H9 (cell line): Measurements from ENCODE around the gene ATP1A2. TPM values are rescaled to one million over a fixed set of nuclear protein-coding genes. Genes with fewer than 3 reads are reported as not detected.

Experiments used
- DNase-seq: peaks from one replicate; pipeline ENCODE4 v3.0.0-alpha.2; 2017
- H2AFZ ChIP-seq: one replicate; pipeline ENCODE4 v1.6.1; 2013; ENCODE audit warnings: mild to moderate bottlenecking, low read length, control low read depth, moderate library complexity
- H2AK5ac ChIP-seq: 2 replicates; pipeline ENCODE4 v1.6.1; 2013; ENCODE audit warnings: low read length, control low read depth, mixed read lengths; ENCODE audit not compliant: insufficient read length
- H2BK120ac ChIP-seq: one replicate; pipeline ENCODE4 v1.6.1; 2013; ENCODE audit warnings: low read depth, mild to moderate bottlenecking, low read length, control low read depth, inconsistent platforms; ENCODE audit not compliant: poor library complexity, severe bottlenecking
- H2BK12ac ChIP-seq: 2 replicates; pipeline ENCODE4 v1.6.1; 2013; ENCODE audit warnings: low read length, control low read depth, mixed read lengths, low read depth; ENCODE audit not compliant: insufficient read length
- H2BK15ac ChIP-seq: 2 replicates; pipeline ENCODE4 v1.6.1; 2013; ENCODE audit warnings: low read depth, low read length, control low read depth
- H2BK20ac ChIP-seq: one replicate; pipeline ENCODE4 v1.6.1; 2013; ENCODE audit warnings: low read depth, mild to moderate bottlenecking, low read length, control low read depth, inconsistent platforms; ENCODE audit not compliant: poor library complexity, severe bottlenecking
- H2BK5ac ChIP-seq: 2 replicates; pipeline ENCODE4 v1.6.1; 2013; ENCODE audit warnings: low read length, control low read depth, mixed read lengths; ENCODE audit not compliant: insufficient read length
- H3K14ac ChIP-seq: 2 replicates; pipeline ENCODE4 v1.6.1; 2013; ENCODE audit warnings: low read length, control low read depth; ENCODE audit not compliant: insufficient read depth
- H3K18ac ChIP-seq: 2 replicates; pipeline ENCODE4 v1.6.1; 2013; ENCODE audit warnings: low read depth, mild to moderate bottlenecking, mixed read lengths, low read length, control low read depth; ENCODE audit not compliant: insufficient read length
- H3K23ac ChIP-seq: 2 replicates; pipeline ENCODE4 v1.6.1; 2013; ENCODE audit warnings: low read length, control low read depth, mixed read lengths, low read depth; ENCODE audit not compliant: insufficient read length
- H3K23me2 ChIP-seq: 2 replicates; pipeline ENCODE4 v1.6.1; 2013; ENCODE audit warnings: low read depth, mild to moderate bottlenecking, mixed read lengths, low read length, control low read depth; ENCODE audit not compliant: insufficient read length, poor library complexity, severe bottlenecking
- H3K27ac ChIP-seq: 2 replicates; pipeline ENCODE4 v1.5.1; 2013; ENCODE audit warnings: low read length, control low read depth, mixed read lengths, low read depth; ENCODE audit not compliant: insufficient read length
- H3K27me3 ChIP-seq: 2 replicates; pipeline ENCODE4 v1.6.1; 2013; ENCODE audit warnings: low read length, control low read depth, inconsistent platforms; ENCODE audit not compliant: insufficient read depth
- H3K4ac ChIP-seq: 2 replicates; pipeline ENCODE4 v1.6.1; 2013; ENCODE audit warnings: low read depth, mild to moderate bottlenecking, control low read depth, inconsistent platforms, low read length, moderate library complexity
- H3K4me1 ChIP-seq: 2 replicates; pipeline ENCODE4 v1.6.1; 2013; ENCODE audit warnings: low read length, control low read depth, inconsistent platforms; ENCODE audit not compliant: insufficient read depth
- H3K4me2 ChIP-seq: 2 replicates; pipeline ENCODE4 v1.6.1; 2013; ENCODE audit warnings: low read length, control low read depth, mixed read lengths; ENCODE audit not compliant: insufficient read length, insufficient read depth
- H3K56ac ChIP-seq: 2 replicates; pipeline ENCODE4 v1.6.1; 2013; ENCODE audit warnings: low read depth, mild to moderate bottlenecking, mixed read lengths, low read length, control low read depth; ENCODE audit not compliant: insufficient read length
- H3K79me1 ChIP-seq: 2 replicates; pipeline ENCODE4 v1.6.1; 2013; ENCODE audit warnings: low read depth, mild to moderate bottlenecking, moderate library complexity, low read length, control low read depth, inconsistent platforms; ENCODE audit not compliant: insufficient read depth, poor library complexity, severe bottlenecking
- H3K79me2 ChIP-seq: 2 replicates; pipeline ENCODE4 v1.6.1; 2013; ENCODE audit warnings: low read length, control low read depth, inconsistent platforms; ENCODE audit not compliant: insufficient read depth
- H3K9ac ChIP-seq: 2 replicates; pipeline ENCODE4 v1.6.1; 2013; ENCODE audit warnings: low read length, control low read depth, mixed read lengths; ENCODE audit not compliant: insufficient read length; ENCODE audit errors: extremely low read depth
- H3K9me3 ChIP-seq: one replicate; pipeline ENCODE4 v1.6.1; 2013; ENCODE audit warnings: low read depth, low read length, inconsistent platforms; ENCODE audit not compliant: control insufficient read depth
- H3T11ph ChIP-seq: one replicate; pipeline ENCODE4 v1.6.1; 2013; ENCODE audit warnings: mild to moderate bottlenecking, low read length, control low read depth, inconsistent platforms
- H4K20me1 ChIP-seq: one replicate; pipeline ENCODE4 v1.6.1; 2013; ENCODE audit not compliant: control insufficient read depth, insufficient read length, insufficient read depth
- H4K5ac ChIP-seq: 2 replicates; pipeline ENCODE4 v1.6.1; 2013; ENCODE audit warnings: low read depth, mild to moderate bottlenecking, mixed read lengths, low read length, control low read depth; ENCODE audit not compliant: insufficient read length
- H4K8ac ChIP-seq: replicated peaks from 2 replicates; pipeline ENCODE4 v1.6.1; 2013; ENCODE audit warnings: low read length, control low read depth, mixed read lengths, low read depth; ENCODE audit not compliant: insufficient read length
- H4K91ac ChIP-seq: 2 replicates; pipeline ENCODE4 v1.6.1; 2013; ENCODE audit warnings: low read depth, mild to moderate bottlenecking, moderate library complexity, mixed read lengths, low read length, control low read depth; ENCODE audit not compliant: insufficient read length
- H3K27ac Mint-ChIP-seq, 3 experiments: 2 replicates in 2 of 3; 3 replicates in 1 of 3; pipeline ENCODE4 v1.8.0; 2020 to 2021; ENCODE audit warnings: mixed read lengths in 3 of 3, mild to moderate bottlenecking in 1 of 3, moderate library complexity in 1 of 3
- H3K27me3 Mint-ChIP-seq: 2 replicates; pipeline ENCODE4 v1.8.0; 2021; ENCODE audit warnings: low read depth, mild to moderate bottlenecking, moderate library complexity, mixed read lengths
- H3K36me3 Mint-ChIP-seq, 3 experiments: 2 replicates in 2 of 3; 3 replicates in 1 of 3; pipeline ENCODE4 v1.8.0; 2020 to 2021; ENCODE audit warnings: low read depth in 3 of 3, mixed read lengths in 3 of 3; ENCODE audit not compliant: insufficient read depth in 1 of 3
- H3K4me1 Mint-ChIP-seq, 2 experiments: 2 replicates each; pipeline ENCODE4 v1.8.0; 2020; ENCODE audit warnings: mixed read lengths in 2 of 2
- H3K4me3 Mint-ChIP-seq, 2 experiments: 2 replicates in 1 of 2; 3 replicates in 1 of 2; pipeline ENCODE4 v1.8.0; 2020 to 2021; ENCODE audit warnings: mild to moderate bottlenecking in 2 of 2, mixed read lengths in 2 of 2, moderate library complexity in 1 of 2
- H3K9me3 Mint-ChIP-seq, 2 experiments: 2 replicates in 1 of 2; 3 replicates in 1 of 2; pipeline ENCODE4 v1.8.0; 2020; ENCODE audit warnings: mild to moderate bottlenecking in 2 of 2, mixed read lengths in 2 of 2, moderate library complexity in 1 of 2
- CTCF ChIP-seq: fragments of 200-600 bp; sonication (generic); conservative IDR thresholded peaks from 3 replicates; pipeline ENCODE4 v1.8.0; 2021; ENCODE audit warnings: antibody characterized with exemption, mild to moderate bottlenecking
- WGBS: extraction: QIAGEN DNeasy Blood & Tissue Kit; methylation state at CpG from one replicate; pipeline ENCODE4 v1.1.7; 2013; ENCODE audit warnings: missing lambda C conversion rate, low lambda C conversion rate, mixed read lengths; ENCODE audit not compliant: insufficient read length; ENCODE audit errors: extremely low coverage; 5-methylcytosine and 5-hydroxymethylcytosine counted together
- total RNA-seq: library from RNA; stranded (reverse); gene quantifications from 2 replicates; pipeline ENCODE4 v1.2.1, GENCODE V29; 2021

The ATP1A2 gene
- total RNA-seq, 1 experiment from 2014 or later, result 3.0 TPM

- H4K5ac ChIP-seq, result no peak overlapping the region
- H3K18ac ChIP-seq, result no peak overlapping the region
- Mint-ChIP-seq H3K9me3 (no peaks in the 10 kb centered on the region), H3K27me3 (peaks cover 2% of the 10 kb centered on the region; the same call in 1 of the 2 replicates), H3K4me1 (peaks cover 0 to 5% of the 10 kb centered on the region in 2 experiments; a peak in 2 of 4 replicates), H3K4me3 (no peak overlapping the region), H3K36me3 (no peaks in the 10 kb centered on the region), H3K27ac (no peak overlapping the region)
- peaks cover 2% of the 10 kb centered on the region; the same call in 1 of the 2 replicates for H3K4me1 ChIP-seq
- no peaks in the 10 kb centered on the region for H3K79me2 ChIP-seq
- H3K23me2 ChIP-seq, result no peaks in the 10 kb centered on the region
- no peak overlapping the region for H3T11ph ChIP-seq
- no peaks in the 10 kb centered on the region for H3K9me3 ChIP-seq
- no peak overlapping the region for H2BK5ac ChIP-seq
- H4K8ac ChIP-seq, result no peak overlapping the region
- no peak overlapping the region for H2BK15ac ChIP-seq
- H3K14ac ChIP-seq, result no peak overlapping the region
- H3K56ac ChIP-seq, result no peak overlapping the region
- no CpG with 5 or more reads among the region's 3 CpGs for WGBS
- H3K27me3 ChIP-seq, result no peaks in the 10 kb centered on the region
- H4K20me1 ChIP-seq, result no peaks in the 10 kb centered on the region
- H3K9ac ChIP-seq, result no peak overlapping the region
- no peak overlapping the region for H3K27ac ChIP-seq
- H3K4me2 ChIP-seq, result no peak overlapping the region
- H3K23ac ChIP-seq, result no peak overlapping the region
- no peaks in the 10 kb centered on the region for H3K79me1 ChIP-seq
- TF ChIP-seq CTCF, result no peak
- no peak overlapping the region for H2BK12ac ChIP-seq
- H2AK5ac ChIP-seq, result no peak overlapping the region
- H3K4ac ChIP-seq, result no peak overlapping the region
- no peak overlapping the region for H2BK20ac ChIP-seq
- no peak overlapping the region for H2AFZ ChIP-seq
- no peak overlapping the region for H4K91ac ChIP-seq
- DNase-seq, result no peak
- H2BK120ac ChIP-seq, result no peak overlapping the region
Measured at GRCh38 chr1:160158031-160158430, 42.5 kb downstream of the ATP1A2 start.
